HepG2 (cell line): ENCODE results near the gene PGAP1. TPM values are rescaled to one million over a fixed set of nuclear protein-coding genes. Genes with fewer than 3 reads are reported as not detected.

Experiments used
- ATAC-seq: fragments of 200-7000 bp; cut with Tn5 transposase; 3 replicates; pipeline ENCODE4 v1.9.1; 2020; ENCODE audit warnings: mild to moderate bottlenecking, moderate library complexity
- BruUV-seq: library from RNA; stranded (reverse); fragments of 400-500 nt; replicated peaks from 2 replicates; lab custom pipeline; 2021; lab: Mats Ljungman, UMichigan
- CTCF ChIA-PET: fragments of 300-600 bp; formaldehyde crosslinking; extraction: SDS; loops from one replicate; lab custom pipeline; 2021; ENCODE audit warnings: low total read pairs, inconsistent platforms, low intra/inter-chr PET ratio; lab: Yijun Ruan, JAX
- POLR2A ChIA-PET: fragments of 350-600 bp; sonication (Branson Sonifier 250); formaldehyde crosslinking; loops from one replicate; lab custom pipeline; 2020; ENCODE audit warnings: antibody characterized with exemption, inconsistent platforms; lab: Yijun Ruan, JAX
- DNase-seq: peaks from one replicate; pipeline ENCODE4 v3.0.0-alpha.2; 2015; ENCODE audit warnings: low spot score
- FAIRE-seq: peaks from 3 replicates; lab custom pipeline; 2011; peaks lifted over from hg19 to GRCh38; lab: Jason Lieb, UNC
- H2AFZ ChIP-seq: one replicate; pipeline ENCODE4 v1.6.1; 2011; ENCODE audit warnings: low read length, inconsistent platforms
- H3K27ac ChIP-seq: fragments of 300-600 bp; 3 replicates; pipeline ENCODE4 v1.8.0; 2011; ENCODE audit warnings: mixed run types, mild to moderate bottlenecking, mixed read lengths, low read length, inconsistent platforms; ENCODE audit not compliant: insufficient read depth; ENCODE audit errors: extremely low read length
- H3K27me3 ChIP-seq, 2 experiments: fragments of 200-600 bp in 1 of 2; 2 replicates in 1 of 2; 3 replicates in 1 of 2; pipeline versions ENCODE4 v1.6.0 to v1.8.0; 2011; ENCODE audit warnings: low read length in 2 of 2, mild to moderate bottlenecking in 2 of 2, moderate library complexity in 2 of 2, inconsistent platforms in 1 of 2; ENCODE audit not compliant: insufficient read depth in 2 of 2, control insufficient read depth in 1 of 2
- H3K36me3 ChIP-seq, 2 experiments: fragments of 200-600 bp in 1 of 2; replicated peaks in 1 of 2; 2 replicates in 1 of 2; 3 replicates in 1 of 2; pipeline versions ENCODE4 v1.5.1 to v1.8.0; 2011; ENCODE audit warnings: low read length in 2 of 2, inconsistent platforms in 1 of 2; ENCODE audit not compliant: insufficient read depth in 2 of 2, control insufficient read depth in 1 of 2
- H3K4me1 ChIP-seq: 2 replicates; pipeline ENCODE4 v1.5.1; 2012; ENCODE audit warnings: low read length, inconsistent platforms; ENCODE audit not compliant: insufficient read depth
- H3K4me2 ChIP-seq: 2 replicates; pipeline ENCODE4 v1.6.0; 2011; ENCODE audit warnings: low read depth, low read length, inconsistent platforms
- H3K4me3 ChIP-seq, 3 experiments: fragments of 200-600 bp in 1 of 3; sonication (generic), shearing (Covaris generic) in 1 of 3; replicated peaks in 1 of 3; 2 replicates each; pipeline ENCODE4 v1.5.1; 2011 to 2016; ENCODE audit warnings: low read length in 3 of 3, inconsistent platforms in 2 of 3, low read depth in 2 of 3, mild to moderate bottlenecking in 2 of 3, control low read depth in 1 of 3, mixed read lengths in 1 of 3; ENCODE audit not compliant: insufficient read depth in 1 of 3
- H3K79me2 ChIP-seq: one replicate; pipeline ENCODE4 v1.6.1; 2011; ENCODE audit warnings: low read length, inconsistent platforms; ENCODE audit not compliant: insufficient read depth
- H3K9ac ChIP-seq: 2 replicates; pipeline ENCODE4 v1.6.0; 2011; ENCODE audit warnings: mild to moderate bottlenecking, low read depth, low read length, inconsistent platforms; ENCODE audit not compliant: insufficient read depth
- H3K9me3 ChIP-seq: 2 replicates; pipeline ENCODE4 v1.5.1; 2012; ENCODE audit warnings: mild to moderate bottlenecking, low read length
- H4K20me1 ChIP-seq: 2 replicates; pipeline ENCODE4 v1.6.0; 2011; ENCODE audit warnings: inconsistent platforms, mild to moderate bottlenecking, low read length, moderate library complexity; ENCODE audit not compliant: insufficient read depth
- CEBPB ChIP-seq: IDR thresholded peaks from 2 replicates; pipeline ENCODE4 v1.6.1; 2011; ENCODE audit warnings: low read depth, low read length, improper control_type of control experiment, borderline replicate concordance
- NFYC ChIP-seq: IDR thresholded peaks from 2 replicates; pipeline ENCODE4 v1.6.1; 2016; ENCODE audit warnings: missing genetic modification reagents, missing compliant biosample characterization
- SMARCE1 ChIP-seq: fragments of 450-650 bp; IDR thresholded peaks from 2 replicates; pipeline ENCODE4 v1.6.1; 2017; ENCODE audit warnings: borderline replicate concordance
- SSRP1 ChIP-seq: IDR thresholded peaks from 2 replicates; pipeline ENCODE4 v1.6.1; 2016; ENCODE audit warnings: control low read depth
- ZFP90 ChIP-seq: sonication (generic); formaldehyde crosslinking; IDR thresholded peaks from 2 replicates; pipeline ENCODE4 v1.8.0; 2022; ENCODE audit warnings: missing genetic modification reagents, mild to moderate bottlenecking, inconsistent platforms, borderline replicate concordance
- ZNF251 ChIP-seq: sonication (generic); formaldehyde crosslinking; IDR thresholded peaks from 2 replicates; pipeline ENCODE4 v1.9.0; 2021; ENCODE audit warnings: mild to moderate bottlenecking, missing genetic modification reagents
- ZNF674 ChIP-seq: sonication (generic); formaldehyde crosslinking; IDR thresholded peaks from 2 replicates; pipeline ENCODE4 v1.5.0; 2020; ENCODE audit warnings: low read depth, mild to moderate bottlenecking, missing genetic modification reagents
- ZNF773 ChIP-seq: sonication (generic); formaldehyde crosslinking; IDR thresholded peaks from 2 replicates; pipeline ENCODE4 v1.4.0; 2020; ENCODE audit warnings: missing genetic modification reagents, borderline replicate concordance
- WGBS: methylation state at CpG from one replicate; pipeline ENCODE4 v1.1.6; 2017; ENCODE audit warnings: low lambda C conversion rate; 5-methylcytosine and 5-hydroxymethylcytosine counted together
- in situ Hi-C: cut with HindIII; loops from 2 replicates; pipeline ENCODE4 v1.10.0; 2017; ENCODE audit warnings: low pct_unique_long_range_greater_than_20kb; ENCODE audit not compliant: extremely low pct_ligation_motif_present
- intact Hi-C: fragments of 100-400 bp; cut with micrococcal nuclease; formaldehyde crosslinking; loops from one replicate; pipeline ENCODE4 v1.10.0; 2022; ENCODE audit not compliant: unreplicated experiment
- polyA plus RNA-seq, 8 experiments: library from polyadenylated mRNA; depleted of rRNA in 3 of 8; stranded (reverse) in 7 of 8; unstranded in 1 of 8; fragments of >200 nt; fragmentation: Illumina TruSeq in 4 of 8; extraction: Trizol in 4 of 8; gene quantifications; 2 replicates each; pipeline versions ENCODE4 v1.2.1 to v1.2.3, GENCODE V29; 2011 to 2016; ENCODE audit warnings: low read depth in 4 of 8, missing spikeins in 1 of 8, mixed read lengths in 1 of 8; ENCODE audit not compliant: insufficient read depth in 1 of 8
- total RNA-seq, 5 experiments: library from RNA; depleted of rRNA; stranded (reverse); fragments of >200 nt; fragmentation: Illumina TruSeq; extraction: Trizol; gene quantifications; 2 replicates each; pipeline ENCODE4 v1.2.3, GENCODE V29; 2016; ENCODE audit warnings: low read depth in 1 of 5
- TF ChIP-seq, protein P1 (sequence below): sonication (generic); formaldehyde crosslinking; IDR thresholded peaks from 2 replicates; pipeline ENCODE4 v1.5.1; 2020; ENCODE audit warnings: missing genetic modification reagents, mild to moderate bottlenecking, borderline replicate concordance
- TF ChIP-seq, protein P2 (sequence below): sonication (generic); formaldehyde crosslinking; conservative IDR thresholded peaks from 2 replicates; pipeline ENCODE4 v1.8.0; 2022; ENCODE audit warnings: low read depth, missing genetic modification reagents
- TF ChIP-seq, protein P3 (sequence below): sonication (generic); formaldehyde crosslinking; IDR thresholded peaks from 2 replicates; pipeline ENCODE4 v1.5.0; 2020; ENCODE audit warnings: missing genetic modification reagents
- TF ChIP-seq, protein P4 (sequence below): sonication (generic); formaldehyde crosslinking; IDR thresholded peaks from 2 replicates; pipeline ENCODE4 v1.5.0; 2020; ENCODE audit warnings: mild to moderate bottlenecking, missing genetic modification reagents
- TF ChIP-seq, protein P5 (sequence below): sonication (generic); formaldehyde crosslinking; IDR thresholded peaks from 2 replicates; pipeline ENCODE4 v1.8.0; 2023; ENCODE audit warnings: mild to moderate bottlenecking, missing genetic modification reagents

The PGAP1 gene
- total and polyA plus RNA-seq, 2 of the 13 experiments (the other 11 are each of a cell fraction or from before 2014, with no cell fraction given): 4.1 to 6.4 TPM

DNA sequence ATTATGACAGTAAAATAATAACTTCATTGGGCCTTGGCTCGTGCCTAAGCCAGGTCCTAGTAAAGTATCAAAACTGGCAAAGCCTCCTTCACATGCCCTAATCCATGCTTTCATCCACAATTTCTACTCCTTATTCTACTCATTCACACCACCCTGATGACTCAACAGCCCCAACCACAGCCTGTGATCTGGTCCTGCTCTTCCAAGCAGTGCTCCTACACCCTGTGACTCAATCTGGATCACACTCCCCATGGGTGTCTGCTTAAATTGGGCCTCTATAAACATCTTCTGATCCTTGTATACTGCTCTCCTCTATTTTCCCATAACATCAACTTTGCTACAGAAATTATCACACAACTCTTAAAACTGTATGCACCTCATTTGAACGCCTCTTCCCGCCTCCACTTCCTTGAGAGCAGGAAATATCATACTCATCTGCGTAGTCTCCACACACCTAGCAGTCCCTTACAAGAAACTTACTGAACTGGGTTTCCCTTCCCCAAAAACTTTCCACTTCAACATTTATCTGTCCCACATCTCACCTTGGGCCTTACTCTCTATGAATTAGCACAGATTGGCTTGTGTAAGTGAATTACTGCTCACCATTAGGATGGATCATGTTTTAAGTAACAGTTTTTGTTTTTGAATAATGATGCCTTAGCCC is 142.9 kb downstream of the PGAP1 start:
- ChIA-PET POLR2A (no interaction called here), CTCF (no interaction called here)
- H3K4me1 ChIP-seq: no peaks in the 10 kb centered on the region
- no peak overlapping the region for H3K4me3 ChIP-seq
- WGBS: 100% methylated on average over 4 of the region's 4 CpGs
- H3K9me3 ChIP-seq: no peaks in the 10 kb centered on the region
- H3K27me3 ChIP-seq: no peaks in the 10 kb centered on the region
- intact Hi-C loops (no loop called here), in situ Hi-C loops (no loop called here)
- FAIRE-seq: no peak
- no peak overlapping the region for H3K4me2 ChIP-seq
- TF ChIP-seq, protein P1, sequence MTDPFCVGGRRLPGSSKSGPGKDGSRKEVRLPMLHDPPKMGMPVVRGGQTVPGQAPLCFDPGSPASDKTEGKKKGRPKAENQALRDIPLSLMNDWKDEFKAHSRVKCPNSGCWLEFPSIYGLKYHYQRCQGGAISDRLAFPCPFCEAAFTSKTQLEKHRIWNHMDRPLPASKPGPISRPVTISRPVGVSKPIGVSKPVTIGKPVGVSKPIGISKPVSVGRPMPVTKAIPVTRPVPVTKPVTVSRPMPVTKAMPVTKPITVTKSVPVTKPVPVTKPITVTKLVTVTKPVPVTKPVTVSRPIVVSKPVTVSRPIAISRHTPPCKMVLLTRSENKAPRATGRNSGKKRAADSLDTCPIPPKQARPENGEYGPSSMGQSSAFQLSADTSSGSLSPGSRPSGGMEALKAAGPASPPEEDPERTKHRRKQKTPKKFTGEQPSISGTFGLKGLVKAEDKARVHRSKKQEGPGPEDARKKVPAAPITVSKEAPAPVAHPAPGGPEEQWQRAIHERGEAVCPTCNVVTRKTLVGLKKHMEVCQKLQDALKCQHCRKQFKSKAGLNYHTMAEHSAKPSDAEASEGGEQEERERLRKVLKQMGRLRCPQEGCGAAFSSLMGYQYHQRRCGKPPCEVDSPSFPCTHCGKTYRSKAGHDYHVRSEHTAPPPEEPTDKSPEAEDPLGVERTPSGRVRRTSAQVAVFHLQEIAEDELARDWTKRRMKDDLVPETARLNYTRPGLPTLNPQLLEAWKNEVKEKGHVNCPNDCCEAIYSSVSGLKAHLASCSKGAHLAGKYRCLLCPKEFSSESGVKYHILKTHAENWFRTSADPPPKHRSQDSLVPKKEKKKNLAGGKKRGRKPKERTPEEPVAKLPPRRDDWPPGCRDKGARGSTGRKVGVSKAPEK (CRISPR knock-in tag): no peak
- TF ChIP-seq ZNF674 (no peak), NFYC (CRISPR knock-in tag) (no peak), ZNF773 (CRISPR knock-in tag) (no peak), ZNF251 (no peak), CEBPB (no peak), ZFP90 (CRISPR knock-in tag) (no peak), SSRP1 (CRISPR knock-in tag) (no peak), SMARCE1 (no peak)
- TF ChIP-seq, protein P2, sequence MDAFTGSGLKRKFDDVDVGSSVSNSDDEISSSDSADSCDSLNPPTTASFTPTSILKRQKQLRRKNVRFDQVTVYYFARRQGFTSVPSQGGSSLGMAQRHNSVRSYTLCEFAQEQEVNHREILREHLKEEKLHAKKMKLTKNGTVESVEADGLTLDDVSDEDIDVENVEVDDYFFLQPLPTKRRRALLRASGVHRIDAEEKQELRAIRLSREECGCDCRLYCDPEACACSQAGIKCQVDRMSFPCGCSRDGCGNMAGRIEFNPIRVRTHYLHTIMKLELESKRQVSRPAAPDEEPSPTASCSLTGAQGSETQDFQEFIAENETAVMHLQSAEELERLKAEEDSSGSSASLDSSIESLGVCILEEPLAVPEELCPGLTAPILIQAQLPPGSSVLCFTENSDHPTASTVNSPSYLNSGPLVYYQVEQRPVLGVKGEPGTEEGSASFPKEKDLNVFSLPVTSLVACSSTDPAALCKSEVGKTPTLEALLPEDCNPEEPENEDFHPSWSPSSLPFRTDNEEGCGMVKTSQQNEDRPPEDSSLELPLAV (CRISPR knock-in tag): no peak
- TF ChIP-seq, protein P3, sequence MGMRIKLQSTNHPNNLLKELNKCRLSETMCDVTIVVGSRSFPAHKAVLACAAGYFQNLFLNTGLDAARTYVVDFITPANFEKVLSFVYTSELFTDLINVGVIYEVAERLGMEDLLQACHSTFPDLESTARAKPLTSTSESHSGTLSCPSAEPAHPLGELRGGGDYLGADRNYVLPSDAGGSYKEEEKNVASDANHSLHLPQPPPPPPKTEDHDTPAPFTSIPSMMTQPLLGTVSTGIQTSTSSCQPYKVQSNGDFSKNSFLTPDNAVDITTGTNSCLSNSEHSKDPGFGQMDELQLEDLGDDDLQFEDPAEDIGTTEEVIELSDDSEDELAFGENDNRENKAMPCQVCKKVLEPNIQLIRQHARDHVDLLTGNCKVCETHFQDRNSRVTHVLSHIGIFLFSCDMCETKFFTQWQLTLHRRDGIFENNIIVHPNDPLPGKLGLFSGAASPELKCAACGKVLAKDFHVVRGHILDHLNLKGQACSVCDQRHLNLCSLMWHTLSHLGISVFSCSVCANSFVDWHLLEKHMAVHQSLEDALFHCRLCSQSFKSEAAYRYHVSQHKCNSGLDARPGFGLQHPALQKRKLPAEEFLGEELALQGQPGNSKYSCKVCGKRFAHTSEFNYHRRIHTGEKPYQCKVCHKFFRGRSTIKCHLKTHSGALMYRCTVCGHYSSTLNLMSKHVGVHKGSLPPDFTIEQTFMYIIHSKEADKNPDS (CRISPR knock-in tag): no peak
- TF ChIP-seq, protein P4, sequence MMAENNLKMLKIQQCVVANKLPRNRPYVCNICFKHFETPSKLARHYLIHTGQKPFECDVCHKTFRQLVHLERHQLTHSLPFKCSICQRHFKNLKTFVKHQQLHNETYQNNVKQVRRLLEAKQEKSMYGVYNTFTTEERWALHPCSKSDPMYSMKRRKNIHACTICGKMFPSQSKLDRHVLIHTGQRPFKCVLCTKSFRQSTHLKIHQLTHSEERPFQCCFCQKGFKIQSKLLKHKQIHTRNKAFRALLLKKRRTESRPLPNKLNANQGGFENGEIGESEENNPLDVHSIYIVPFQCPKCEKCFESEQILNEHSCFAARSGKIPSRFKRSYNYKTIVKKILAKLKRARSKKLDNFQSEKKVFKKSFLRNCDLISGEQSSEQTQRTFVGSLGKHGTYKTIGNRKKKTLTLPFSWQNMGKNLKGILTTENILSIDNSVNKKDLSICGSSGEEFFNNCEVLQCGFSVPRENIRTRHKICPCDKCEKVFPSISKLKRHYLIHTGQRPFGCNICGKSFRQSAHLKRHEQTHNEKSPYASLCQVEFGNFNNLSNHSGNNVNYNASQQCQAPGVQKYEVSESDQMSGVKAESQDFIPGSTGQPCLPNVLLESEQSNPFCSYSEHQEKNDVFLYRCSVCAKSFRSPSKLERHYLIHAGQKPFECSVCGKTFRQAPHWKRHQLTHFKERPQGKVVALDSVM: no peak
- TF ChIP-seq, protein P5, sequence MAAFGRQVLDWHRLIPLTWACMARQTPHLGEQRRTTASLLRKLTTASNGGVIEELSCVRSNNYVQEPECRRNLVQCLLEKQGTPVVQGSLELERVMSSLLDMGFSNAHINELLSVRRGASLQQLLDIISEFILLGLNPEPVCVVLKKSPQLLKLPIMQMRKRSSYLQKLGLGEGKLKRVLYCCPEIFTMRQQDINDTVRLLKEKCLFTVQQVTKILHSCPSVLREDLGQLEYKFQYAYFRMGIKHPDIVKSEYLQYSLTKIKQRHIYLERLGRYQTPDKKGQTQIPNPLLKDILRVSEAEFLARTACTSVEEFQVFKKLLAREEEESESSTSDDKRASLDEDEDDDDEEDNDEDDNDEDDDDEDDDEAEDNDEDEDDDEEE (CRISPR knock-in tag): no peak
- H3K9ac ChIP-seq: no peak overlapping the region
- H2AFZ ChIP-seq: no peak overlapping the region
- ATAC-seq: no peak; the same call in 2 of the 3 replicates
- no peaks in the 10 kb centered on the region for H4K20me1 ChIP-seq
- no peak overlapping the region for H3K27ac ChIP-seq
- peaks cover 23 to 90% of the 10 kb centered on the region in 2 experiments for H3K36me3 ChIP-seq
- H3K79me2 ChIP-seq: no peaks in the 10 kb centered on the region
- no peak for DNase-seq
- TSS peak; percentile 8 for BruUV-seq
